ENCODE results near the gene WDR6.
A peak's percentile ranks its signal among the peaks of the same experiment; 100 is the strongest.
"Not testable (repeated sequence)": the region's sequence is repeated elsewhere in the genome, so short reads cannot be mapped to it uniquely, and the experiment has no call there.

WDR6 gene

GRCh38 chr3:49005303-49005680 is 1.9 kb upstream of the WDR6 start:
- Mint-ChIP-seq H3K4me1 (peaks cover 23% of the 10 kb centered on the region), H3K27ac (no peak overlapping the region), H3K9me3 (no peaks in the 10 kb centered on the region), H3K36me3 (ENCODE audit: low read depth) (peaks cover 19% of the 10 kb centered on the region), H3K4me3 (no peak overlapping the region), H3K27me3 (ENCODE audit: low read depth, poor library complexity) (peaks cover 4% of the 10 kb centered on the region)
- TF ChIP-seq CTCF (IDR thresholded peaks at IDR 0.05) = no peak
- DNase-seq = no peak

GRCh38 chr3:49005998-49006397 is 1.2 kb upstream of the WDR6 start:
- Mint-ChIP-seq H3K27me3 (ENCODE audit: low read depth, poor library complexity) (peaks cover 4% of the 10 kb centered on the region), H3K4me1 (peaks cover 23% of the 10 kb centered on the region), H3K27ac (no peak overlapping the region), H3K36me3 (ENCODE audit: low read depth) (peaks cover 19% of the 10 kb centered on the region), H3K9me3 (no peaks in the 10 kb centered on the region), H3K4me3 (peak overlapping the region; percentile 98)
- no peak for DNase-seq
- no peak for TF ChIP-seq CTCF (IDR thresholded peaks at IDR 0.05)

- no peak for TF ChIP-seq CTCF (IDR thresholded peaks at IDR 0.05)
- Mint-ChIP-seq H3K9me3 (no peaks in the 10 kb centered on the region), H3K27me3 (ENCODE audit: low read depth, poor library complexity) (peaks cover 4% of the 10 kb centered on the region), H3K4me1 (peaks cover 23% of the 10 kb centered on the region), H3K4me3 (peak overlapping the region; percentile 98), H3K27ac (peak overlapping the region; percentile 66), H3K36me3 (ENCODE audit: low read depth) (peaks cover 19% of the 10 kb centered on the region)
- DNase-seq = no peak
These were observed 653 bp upstream of the WDR6 start for GRCh38 chr3:49006408-49007067.

- H3K4me3 Mint-ChIP-seq = peak overlapping the region; percentile 98
- TF ChIP-seq CTCF (IDR thresholded peaks at IDR 0.05) = no peak
- peaks cover 23% of the 10 kb centered on the region for H3K4me1 Mint-ChIP-seq
- H3K27me3 Mint-ChIP-seq (ENCODE audit: low read depth, poor library complexity) = no peaks in the 10 kb centered on the region
- H3K36me3 Mint-ChIP-seq (ENCODE audit: low read depth) = peaks cover 20% of the 10 kb centered on the region
- H3K9me3 Mint-ChIP-seq = no peaks in the 10 kb centered on the region
- DNase-seq = peak; percentile 88
- peak overlapping the region; percentile 99 for H3K27ac Mint-ChIP-seq
These were observed 759 bp downstream of the WDR6 start for GRCh38 chr3:49007771-49008528.

- H3K9me3 Mint-ChIP-seq; H3K27me3 Mint-ChIP-seq (ENCODE audit: low read depth, poor library complexity); DNase-seq: not testable (repeated sequence)
- Mint-ChIP-seq H3K4me1 (peaks cover 23% of the 10 kb centered on the region), H3K27ac (peak overlapping the region; percentile 58), H3K36me3 (ENCODE audit: low read depth) (peaks cover 20% of the 10 kb centered on the region), H3K4me3 (peak overlapping the region; percentile 98)
These were observed 1.4 kb downstream of the WDR6 start for GRCh38 chr3:49008627-49009026.

GRCh38 chr3:49009396-49009795 is 2.2 kb downstream of the WDR6 start:
- H3K4me3 Mint-ChIP-seq = peak overlapping the region; percentile 60
- H3K4me1 Mint-ChIP-seq = peaks cover 23% of the 10 kb centered on the region
- no peak for DNase-seq
- TF ChIP-seq CTCF (IDR thresholded peaks at IDR 0.05) = no peak
- no peaks in the 10 kb centered on the region for H3K9me3 Mint-ChIP-seq
- peaks cover 25% of the 10 kb centered on the region for H3K36me3 Mint-ChIP-seq (ENCODE audit: low read depth)
- no peak overlapping the region for H3K27ac Mint-ChIP-seq
- no peaks in the 10 kb centered on the region for H3K27me3 Mint-ChIP-seq (ENCODE audit: low read depth, poor library complexity)
